ENCODE measurements around the gene ZNF470.

The ZNF470 gene

DNA sequence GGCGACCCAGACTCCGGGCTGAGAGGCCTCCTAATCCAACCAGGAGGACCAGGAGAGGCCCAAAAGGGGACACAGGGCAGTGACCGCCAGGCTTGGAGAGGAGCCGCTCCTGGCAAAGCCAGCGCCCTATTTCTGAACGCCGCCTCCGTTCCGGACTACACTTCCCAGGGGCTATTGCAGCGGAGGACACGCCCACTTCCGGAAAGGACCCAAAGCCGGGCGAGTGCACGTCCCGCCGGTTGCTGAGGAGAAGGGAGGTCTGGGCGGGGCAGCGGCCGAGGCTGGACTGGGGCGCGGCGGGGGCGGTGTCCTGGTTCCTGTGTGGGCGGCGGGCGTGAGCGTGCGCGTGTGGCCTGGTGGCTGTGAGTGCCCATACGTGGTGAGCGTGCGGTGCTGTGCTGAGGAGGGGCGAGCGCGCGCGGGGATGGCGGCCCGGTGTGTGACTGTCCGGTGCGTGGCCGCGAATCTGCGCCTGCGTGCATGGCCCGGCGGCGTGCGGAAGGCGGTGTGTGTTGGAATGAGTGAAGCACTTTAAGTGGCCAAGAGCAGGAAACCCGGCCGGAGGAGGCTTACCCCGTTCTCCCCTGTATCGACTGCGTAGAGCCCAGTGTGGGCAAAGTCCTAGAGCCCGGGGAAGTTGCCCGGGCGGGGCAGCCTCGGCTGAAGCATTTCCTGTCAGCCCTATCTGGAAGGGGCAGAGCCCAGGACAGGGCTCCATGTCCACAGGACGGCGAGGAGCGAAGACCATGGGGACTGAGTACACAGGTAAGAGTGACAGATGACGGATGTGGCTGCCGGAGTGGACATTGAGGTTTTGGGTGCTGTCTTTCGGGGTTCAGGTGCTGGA lies at the start of gene ZNF470:
Gene ZNF470, plus strand, starts transcription at position 195 of the 847 bp plus-strand sequence. CDS start 2,844 bp downstream, outside the sequence.
- peak; percentile 75 for DNase-seq (ENCODE audit: low read depth)

DNA sequence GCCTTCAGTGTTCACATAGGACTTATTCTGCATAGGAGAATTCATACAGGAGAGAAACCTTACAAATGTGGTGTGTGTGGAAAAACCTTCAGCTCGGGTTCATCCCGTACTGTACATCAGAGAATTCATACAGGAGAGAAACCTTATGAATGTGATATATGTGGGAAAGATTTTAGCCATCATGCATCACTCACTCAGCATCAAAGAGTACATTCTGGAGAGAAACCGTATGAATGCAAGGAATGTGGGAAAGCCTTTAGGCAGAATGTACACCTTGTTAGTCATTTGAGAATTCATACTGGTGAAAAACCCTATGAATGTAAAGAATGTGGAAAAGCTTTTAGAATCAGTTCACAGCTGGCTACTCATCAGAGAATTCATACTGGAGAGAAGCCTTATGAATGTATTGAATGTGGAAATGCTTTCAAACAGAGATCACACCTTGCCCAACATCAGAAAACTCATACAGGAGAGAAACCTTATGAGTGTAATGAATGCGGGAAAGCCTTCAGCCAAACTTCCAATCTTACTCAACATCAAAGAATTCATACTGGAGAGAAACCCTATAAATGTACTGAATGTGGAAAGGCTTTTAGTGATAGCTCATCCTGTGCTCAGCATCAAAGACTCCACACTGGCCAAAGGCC lies 41.9 kb upstream of the ZNF470 start:
- DNase-seq (ENCODE audit: low read depth) = no peak

DNA sequence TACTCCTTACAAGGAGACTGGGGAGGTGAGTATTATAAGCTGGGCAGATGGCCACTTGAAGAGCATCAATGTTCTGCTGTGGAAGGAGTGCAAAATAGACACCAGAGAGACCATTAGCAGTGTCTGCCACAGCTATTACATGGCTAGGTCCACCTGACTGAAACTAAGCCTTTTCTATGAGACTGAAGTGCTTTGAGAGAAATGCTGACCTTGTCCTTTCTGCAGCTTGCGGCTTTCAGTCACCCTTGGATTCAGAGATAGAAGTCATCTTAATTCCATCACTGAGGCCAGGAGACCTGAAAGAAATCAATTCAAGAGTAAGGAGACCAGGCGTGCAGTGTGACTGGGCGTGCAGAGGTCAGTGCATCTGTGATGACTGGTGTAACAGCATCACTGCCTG lies 29.8 kb upstream of the ZNF470 start:
- DNase-seq (ENCODE audit: low read depth) = no peak

DNA sequence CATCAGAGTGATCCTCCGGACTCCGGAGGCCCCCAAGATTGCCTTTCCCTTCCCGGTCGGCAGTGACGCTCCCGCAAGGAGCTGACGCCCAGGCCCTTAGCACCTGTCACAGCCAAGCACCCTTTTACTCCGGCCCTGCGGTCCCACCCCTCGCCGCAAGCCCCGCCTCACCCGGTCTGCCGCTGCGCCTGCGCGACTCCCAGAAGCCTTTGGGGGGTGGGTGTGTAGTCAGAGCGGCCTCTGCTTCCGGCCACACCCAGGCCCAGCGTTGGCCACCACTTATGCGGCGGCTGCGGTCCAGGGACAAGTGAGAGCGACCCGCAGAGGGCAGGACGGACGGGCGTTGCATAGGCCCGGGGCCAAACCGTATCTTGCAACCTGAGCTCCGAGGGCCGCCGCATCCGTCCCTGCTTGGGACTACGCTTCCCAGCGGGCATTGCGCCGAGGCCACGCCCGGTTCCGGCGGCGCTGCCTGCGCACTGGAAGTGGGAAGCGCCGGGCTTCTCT lies 29.0 kb upstream of the ZNF470 start:
- DNase-seq (ENCODE audit: low read depth) = peak; percentile 75

DNA sequence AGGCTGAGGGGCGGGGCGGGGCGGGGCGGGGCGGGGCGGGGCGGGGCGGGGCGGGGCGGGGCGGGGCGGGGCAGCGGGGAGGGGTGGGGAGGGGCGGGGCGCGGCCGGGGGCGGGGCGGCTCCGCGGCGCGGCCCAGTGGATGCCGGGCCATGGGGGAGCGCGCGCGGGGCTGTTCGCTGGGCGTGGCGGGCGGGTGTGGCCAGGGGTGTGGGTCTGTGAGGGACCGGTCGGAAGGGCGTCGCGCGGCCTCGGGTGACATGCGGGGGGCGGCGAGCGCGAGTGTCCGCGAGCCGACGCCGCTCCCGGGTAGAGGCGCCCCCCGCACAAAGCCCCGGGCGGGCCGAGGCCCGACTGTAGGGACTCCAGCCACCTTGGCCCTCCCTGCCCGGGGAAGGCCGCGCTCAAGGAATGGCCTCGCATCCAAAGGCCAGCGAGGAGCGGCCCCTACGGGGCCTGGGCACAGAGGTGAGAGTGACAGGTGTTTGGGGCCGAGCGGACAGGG lies 28.5 kb upstream of the ZNF470 start, which contains the start of gene ZFP28:
Gene ZFP28, plus strand, starts transcription at position 188 of the 503 bp plus-strand sequence. Its CDS starts 71 bp downstream, at position 259.
- DNase-seq (ENCODE audit: low read depth) = peak; percentile 20

DNA sequence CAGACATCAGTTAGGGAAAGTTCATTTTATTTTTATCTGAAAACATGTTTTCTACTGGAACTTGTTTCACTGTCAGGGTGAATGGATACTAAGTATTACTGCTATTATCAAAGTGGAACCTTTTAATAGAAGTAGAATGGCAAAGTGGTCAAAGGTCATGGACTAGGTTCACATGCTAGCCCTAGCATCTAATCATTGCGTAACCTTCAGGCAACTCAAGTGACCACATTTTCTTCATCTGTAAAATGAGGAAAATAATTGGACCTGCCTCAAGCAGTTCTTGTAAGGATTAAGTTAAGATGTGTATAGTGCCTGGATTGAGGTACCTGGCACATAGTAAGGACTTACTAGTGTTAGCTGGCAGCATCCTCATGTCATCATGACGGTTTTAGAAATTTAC lies 23.5 kb upstream of the ZNF470 start:
- no peak for DNase-seq (ENCODE audit: low read depth)

DNA sequence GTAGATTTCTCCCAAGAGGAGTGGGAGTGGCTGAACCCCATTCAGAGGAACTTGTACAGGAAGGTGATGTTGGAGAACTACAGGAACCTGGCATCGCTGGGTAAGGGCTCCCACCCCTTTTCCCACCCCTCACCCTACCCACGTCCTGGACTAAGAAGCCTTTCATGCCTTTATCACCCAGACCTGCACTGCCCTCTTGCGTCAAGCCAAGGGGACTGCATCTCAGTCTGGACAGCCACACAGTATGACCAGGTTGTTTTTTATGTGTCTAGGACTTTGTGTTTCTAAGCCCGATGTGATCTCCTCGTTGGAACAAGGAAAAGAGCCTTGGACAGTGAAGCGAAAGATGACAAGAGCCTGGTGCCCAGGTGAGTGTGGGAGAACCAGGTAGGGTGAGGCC lies 19.7 kb upstream of the ZNF470 start:
- no peak for DNase-seq (ENCODE audit: low read depth)

DNA sequence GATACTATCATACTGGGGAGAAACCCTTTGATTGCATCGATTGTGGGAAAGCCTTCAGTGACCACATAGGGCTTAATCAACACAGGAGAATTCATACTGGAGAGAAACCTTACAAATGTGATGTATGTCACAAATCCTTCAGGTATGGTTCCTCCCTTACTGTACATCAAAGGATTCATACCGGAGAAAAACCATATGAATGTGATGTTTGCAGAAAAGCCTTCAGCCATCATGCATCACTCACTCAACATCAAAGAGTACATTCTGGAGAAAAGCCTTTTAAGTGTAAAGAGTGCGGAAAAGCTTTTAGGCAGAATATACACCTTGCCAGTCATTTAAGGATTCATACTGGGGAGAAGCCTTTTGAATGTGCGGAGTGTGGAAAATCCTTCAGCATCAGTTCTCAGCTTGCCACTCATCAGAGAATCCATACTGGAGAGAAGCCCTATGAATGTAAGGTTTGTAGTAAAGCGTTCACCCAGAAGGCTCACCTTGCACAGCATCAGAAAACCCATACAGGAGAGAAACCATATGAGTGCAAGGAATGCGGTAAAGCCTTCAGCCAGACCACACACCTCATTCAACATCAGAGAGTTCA lies 12.9 kb upstream of the ZNF470 start:
- no peak for DNase-seq (ENCODE audit: low read depth)

DNA sequence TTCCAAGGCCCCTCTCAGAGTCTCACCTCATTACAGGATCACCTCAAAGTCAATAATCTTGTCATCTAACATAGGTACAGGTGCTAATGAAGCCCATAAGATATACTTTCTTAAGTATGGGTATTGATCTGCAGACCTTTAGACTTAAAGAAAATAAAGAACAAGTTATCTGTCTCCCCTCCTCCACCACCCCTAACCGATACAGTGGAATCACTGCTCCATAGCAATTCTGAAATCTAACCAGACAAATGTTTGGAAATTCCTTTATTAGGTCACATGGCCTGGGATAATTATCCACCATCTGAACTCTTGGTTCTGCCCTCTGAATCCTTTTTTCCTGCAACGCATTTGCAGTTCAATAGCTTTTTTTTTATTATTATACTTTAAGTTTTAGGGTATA lies 4.5 kb upstream of the ZNF470 start:
- DNase-seq (ENCODE audit: low read depth) = no peak

DNA sequence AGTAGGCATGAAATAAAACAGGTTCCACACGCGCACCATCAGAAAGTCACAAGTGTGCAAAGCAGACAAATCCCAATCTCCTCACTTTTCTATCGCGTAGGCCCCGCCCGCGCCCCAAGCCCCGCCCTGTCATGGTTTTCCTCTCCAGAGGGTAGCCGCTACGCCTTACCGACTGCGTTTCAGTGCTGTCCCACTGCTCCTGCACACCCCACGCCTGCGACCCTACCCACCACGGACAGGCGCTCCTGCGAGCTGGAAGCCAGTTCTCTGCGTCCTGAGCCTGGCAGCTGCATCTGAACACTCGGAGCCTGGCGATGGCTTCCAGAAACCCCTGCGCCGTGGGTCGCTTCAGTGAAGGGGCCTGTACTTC lies 379 bp upstream of the ZNF470 start:
- DNase-seq (ENCODE audit: low read depth) = peak; percentile 2

DNA sequence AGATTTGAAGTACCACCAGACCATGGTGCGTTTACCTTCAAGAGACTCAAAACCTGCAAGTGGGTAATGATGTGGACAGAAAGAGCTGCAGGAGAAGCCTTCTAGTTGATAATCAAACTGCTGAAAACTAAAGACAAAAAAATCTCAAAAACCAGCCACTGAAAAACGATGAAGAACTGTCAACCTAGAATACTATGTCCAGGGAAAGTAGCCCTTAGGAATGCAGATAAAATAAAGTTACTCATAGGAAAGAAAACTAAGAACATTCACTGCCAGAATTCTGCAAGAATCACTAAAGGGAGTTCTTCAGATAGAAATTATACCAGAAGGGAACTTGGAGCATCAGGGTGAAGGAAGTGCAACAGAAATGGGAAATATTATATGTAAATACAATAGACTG lies 5.3 kb downstream of the ZNF470 start:
- no peak for DNase-seq (ENCODE audit: low read depth)

DNA sequence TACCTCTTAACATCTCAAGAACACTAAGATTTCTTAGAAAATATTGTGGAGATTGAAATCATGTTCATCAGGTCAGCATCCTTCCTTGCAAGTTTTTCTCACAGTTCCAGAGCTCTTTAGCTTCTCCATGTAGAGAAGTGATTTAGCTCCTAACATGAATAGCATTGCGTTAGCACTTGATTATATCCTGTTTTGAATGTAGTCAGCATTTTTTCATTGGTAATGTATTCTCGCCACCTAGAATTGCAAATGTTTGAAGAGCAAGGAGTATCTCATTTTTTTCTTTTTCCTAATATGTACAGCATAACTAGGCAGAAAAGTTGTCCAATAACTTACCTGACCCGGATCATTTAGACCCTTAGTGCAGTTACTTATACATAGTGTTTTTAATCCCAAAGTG lies 6.6 kb downstream of the ZNF470 start:
- no peak for DNase-seq (ENCODE audit: low read depth)

DNA sequence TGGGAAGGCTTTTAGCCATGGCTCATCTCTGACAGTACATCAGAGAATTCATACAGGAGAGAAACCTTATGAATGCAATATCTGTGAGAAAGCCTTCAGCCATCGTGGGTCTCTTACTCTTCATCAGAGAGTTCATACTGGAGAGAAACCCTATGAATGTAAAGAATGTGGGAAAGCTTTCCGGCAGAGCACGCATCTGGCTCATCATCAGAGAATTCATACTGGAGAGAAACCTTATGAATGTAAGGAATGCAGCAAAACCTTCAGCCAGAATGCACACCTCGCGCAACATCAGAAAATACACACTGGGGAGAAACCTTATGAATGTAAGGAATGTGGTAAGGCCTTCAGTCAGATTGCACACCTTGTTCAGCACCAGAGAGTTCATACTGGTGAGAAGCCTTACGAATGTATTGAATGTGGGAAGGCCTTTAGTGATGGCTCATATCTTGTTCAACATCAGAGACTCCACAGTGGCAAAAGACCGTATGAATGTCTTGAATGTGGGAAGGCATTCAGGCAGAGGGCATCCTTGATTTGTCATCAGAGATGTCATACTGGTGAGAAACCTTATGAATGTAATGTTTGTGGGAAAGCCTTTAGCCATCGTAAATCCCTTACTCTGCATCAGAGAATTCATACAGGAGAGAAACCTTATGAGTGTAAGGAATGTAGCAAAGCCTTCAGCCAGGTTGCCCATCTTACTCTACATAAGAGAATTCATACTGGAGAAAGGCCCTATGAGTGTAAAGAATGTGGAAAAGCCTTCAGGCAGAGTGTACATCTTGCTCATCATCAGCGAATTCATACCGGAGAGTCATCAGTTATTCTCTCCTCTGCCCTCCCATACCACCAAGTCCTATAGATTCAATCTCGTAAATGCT lies 10.7 kb downstream of the ZNF470 start:
- no peak for DNase-seq (ENCODE audit: low read depth)

DNA sequence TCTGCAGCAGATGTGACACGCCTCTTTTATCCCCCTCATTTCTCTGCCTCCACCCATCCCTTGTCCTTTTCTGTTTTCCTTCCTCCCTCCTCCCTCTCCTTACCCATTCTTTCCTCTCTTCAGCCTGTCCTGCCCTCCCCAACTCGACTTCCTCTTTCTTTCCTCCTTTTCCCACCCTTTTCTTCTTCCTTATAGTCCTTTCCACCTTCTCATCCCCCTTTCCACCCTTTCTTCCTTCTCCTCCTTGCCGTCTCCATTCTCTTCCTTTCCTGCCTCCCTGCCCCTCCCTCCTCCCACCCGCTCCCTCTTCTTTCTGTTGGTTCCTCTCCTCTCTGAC lies 27.1 kb downstream of the ZNF470 start:
- DNase-seq (ENCODE audit: low read depth) = no peak

DNA sequence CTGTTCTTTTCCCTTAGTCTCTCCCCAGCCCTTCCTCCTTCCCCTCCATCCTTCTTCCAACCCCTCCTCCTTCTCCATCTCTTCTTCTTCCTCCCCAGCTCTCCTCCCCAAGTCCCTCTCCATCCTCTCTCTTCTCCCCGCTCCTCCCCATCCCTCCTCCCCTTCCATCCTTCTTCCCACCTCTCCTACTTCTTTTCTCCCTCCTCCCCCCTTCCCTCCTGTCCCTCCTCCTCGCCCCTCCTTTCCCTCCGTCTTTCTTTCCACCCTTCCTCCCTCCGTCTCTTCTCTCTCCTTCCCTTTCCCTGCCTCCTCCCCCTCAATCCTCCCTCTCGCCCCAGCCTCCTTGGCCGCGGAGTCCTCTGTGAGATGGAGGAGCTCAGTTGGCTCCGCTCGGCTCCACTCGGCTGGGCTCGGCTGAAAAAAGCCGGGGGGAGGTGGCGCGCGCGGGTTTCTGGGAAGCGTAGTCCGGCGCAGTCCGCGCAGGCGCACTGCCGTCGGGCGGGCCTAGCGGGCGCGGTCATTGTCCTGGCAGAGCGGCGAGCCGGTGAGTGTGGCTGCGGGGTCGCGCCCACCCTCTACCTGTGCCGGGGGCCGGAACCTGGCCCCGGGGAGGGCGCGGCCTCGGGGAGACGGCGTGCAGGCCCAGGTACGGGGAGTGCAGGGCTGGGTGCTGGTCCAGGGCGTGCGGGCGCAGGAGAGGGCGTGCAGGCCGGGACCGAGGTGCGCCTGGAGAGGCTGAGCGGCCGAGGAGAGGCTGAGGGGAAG lies 27.7 kb downstream of the ZNF470 start, which contains the start of gene ZNF71:
Gene ZNF71, plus strand, starts transcription at position 520 of the 765 bp plus-strand sequence. CDS start 6,257 bp downstream, outside the sequence.
- DNase-seq (ENCODE audit: low read depth) = peak; percentile 68

DNA sequence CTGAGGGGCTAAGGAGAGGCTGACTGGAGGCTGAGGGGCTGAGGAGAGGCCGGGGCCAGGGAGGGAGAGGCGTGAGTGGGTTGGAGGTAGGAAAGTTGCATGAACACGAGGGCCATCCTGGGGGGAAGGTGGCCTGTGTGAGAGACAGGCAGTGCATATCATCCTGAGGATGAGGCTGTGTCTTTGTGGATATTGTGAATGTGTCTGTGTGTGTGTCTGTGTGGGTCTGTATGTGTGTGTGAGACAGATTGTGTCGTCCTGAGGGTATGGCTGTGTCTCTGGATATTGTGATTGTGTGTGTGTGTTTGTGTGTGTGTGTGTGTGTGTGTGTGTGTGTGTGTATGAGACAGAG lies 28.3 kb downstream of the ZNF470 start:
- no peak for DNase-seq (ENCODE audit: low read depth)

DNA sequence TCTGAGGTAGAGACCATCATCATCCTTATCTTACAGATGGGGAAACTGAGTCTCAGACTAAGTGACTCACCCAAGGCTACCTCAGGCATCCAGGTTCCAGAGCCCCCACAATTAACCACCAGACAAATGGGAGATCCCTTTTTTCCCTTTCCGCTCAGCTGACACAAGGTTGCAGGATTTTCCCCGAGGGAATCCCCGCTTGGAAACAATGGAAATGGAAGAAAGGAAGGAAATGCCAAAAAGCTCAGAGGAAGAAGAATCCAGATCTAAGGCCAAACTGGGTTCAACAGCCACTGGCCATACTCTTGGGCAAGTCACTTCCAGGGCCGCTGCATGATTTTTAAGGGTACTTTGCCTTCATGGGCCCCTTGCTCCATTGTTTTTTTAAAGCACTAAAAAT lies 29.4 kb downstream of the ZNF470 start:
- no peak for DNase-seq (ENCODE audit: low read depth)

DNA sequence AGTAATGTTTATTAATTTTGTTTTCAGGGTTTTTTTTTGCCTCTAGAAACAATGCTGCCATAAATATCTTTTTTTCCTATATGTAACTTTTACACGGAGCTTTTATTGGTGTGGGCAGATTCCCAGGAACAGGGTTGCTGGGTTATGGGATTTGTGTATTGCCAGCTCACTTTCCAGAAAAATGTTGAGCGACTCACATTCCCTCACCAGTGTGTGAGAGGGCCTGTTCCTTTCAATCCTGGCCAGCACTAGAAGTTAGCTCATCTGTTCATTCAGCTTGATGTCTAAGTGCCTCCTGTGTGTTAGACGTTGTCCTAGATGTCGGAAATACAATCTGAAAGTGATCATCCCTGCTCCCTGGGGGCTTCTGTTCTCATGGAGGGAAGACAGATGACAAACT lies 30.4 kb downstream of the ZNF470 start:
- no peak for DNase-seq (ENCODE audit: low read depth)

DNA sequence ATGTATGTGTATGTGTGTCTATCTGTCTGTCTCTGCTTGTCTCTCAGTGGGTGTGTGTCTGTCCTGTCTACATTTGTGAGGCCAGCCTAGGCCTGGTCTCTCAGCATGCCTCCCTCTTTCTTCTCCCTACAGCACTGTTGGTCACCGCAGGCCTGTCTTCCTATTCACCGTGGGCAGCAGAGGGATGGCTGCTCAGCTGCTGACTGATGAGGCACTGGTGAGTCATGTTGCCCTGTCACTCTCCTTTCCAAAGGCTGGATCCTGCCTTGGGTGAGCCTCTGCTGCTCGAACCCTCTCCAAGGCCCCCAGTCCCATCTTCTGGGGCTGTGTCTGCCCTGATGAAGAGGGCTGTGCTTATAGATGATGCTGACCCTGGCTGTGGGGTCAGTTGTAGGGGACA lies 34.1 kb downstream of the ZNF470 start:
- DNase-seq (ENCODE audit: low read depth) = no peak

DNA sequence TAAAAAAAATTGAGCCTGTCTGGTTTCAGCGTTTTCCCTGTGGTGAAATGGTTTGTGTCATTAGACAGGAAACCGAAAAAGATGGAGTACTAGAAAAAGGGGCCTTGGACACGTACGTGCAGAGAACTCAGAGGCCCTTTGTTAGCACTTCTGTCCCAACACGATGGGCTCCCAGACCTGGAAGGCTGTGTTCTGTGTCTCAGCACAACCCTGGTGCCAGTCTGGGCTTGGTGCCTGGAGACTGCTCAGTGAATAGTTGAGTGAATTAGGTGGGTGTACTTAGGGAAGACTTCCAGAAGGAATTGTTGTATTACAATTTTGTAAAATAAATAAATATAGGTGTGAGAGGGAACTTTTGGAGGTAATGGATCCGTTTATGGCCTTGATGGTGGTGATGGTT lies 36.6 kb downstream of the ZNF470 start:
- no peak for DNase-seq (ENCODE audit: low read depth)
